ENCODE results near the gene ZNF23.

DNA sequence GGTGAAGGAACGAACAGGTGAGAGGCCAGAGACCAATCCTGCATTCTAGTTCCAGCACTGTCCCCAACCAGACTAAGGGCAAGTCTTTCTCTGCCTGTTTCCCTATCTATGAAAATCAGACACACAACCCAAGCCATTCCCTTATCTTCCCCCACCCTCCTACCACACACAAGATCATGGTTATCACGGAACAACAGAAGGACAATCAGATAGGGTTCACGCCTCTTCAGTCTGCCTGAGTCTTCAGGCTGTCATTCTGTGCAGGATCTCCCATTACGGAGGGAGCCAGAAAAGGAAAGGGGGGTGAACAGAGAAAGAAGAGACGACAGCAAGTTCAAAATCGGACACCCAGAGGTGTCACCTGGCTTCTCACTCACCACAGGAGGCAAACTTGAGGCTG lies 31.3 kb downstream of the ZNF23 start:
- TF ChIP-seq, protein P1, sequence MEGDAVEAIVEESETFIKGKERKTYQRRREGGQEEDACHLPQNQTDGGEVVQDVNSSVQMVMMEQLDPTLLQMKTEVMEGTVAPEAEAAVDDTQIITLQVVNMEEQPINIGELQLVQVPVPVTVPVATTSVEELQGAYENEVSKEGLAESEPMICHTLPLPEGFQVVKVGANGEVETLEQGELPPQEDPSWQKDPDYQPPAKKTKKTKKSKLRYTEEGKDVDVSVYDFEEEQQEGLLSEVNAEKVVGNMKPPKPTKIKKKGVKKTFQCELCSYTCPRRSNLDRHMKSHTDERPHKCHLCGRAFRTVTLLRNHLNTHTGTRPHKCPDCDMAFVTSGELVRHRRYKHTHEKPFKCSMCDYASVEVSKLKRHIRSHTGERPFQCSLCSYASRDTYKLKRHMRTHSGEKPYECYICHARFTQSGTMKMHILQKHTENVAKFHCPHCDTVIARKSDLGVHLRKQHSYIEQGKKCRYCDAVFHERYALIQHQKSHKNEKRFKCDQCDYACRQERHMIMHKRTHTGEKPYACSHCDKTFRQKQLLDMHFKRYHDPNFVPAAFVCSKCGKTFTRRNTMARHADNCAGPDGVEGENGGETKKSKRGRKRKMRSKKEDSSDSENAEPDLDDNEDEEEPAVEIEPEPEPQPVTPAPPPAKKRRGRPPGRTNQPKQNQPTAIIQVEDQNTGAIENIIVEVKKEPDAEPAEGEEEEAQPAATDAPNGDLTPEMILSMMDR (IDR thresholded peaks at IDR 0.05), result no peak
- no peak for TF ChIP-seq POLR2AphosphoS5 (IDR thresholded peaks at IDR 0.05)
